Activated naive CD4-positive, alpha-beta T cell treated with anti-CD3 and anti-CD28 coated beads, Interleukin-2, amount 10 ng/mL, durations not matched to agents 7 days and 5 days (primary cell): ENCODE results near the gene MPO.

Source experiments
- CTCF ChIA-PET: fragments of 350-600 bp; sonication (Branson Sonifier 250); formaldehyde crosslinking; loops from one replicate; lab custom pipeline; 2021; ENCODE audit warnings: antibody characterized with exemption; lab: Charles Lee
- DNase-seq: peaks from one replicate; pipeline ENCODE4 v3.0.0-alpha.2; 2020
- H3K27ac Mint-ChIP-seq: one replicate; pipeline ENCODE4 v1.8.0; 2021; ENCODE audit warnings: mild to moderate bottlenecking, moderate library complexity, mixed read lengths
- H3K27me3 Mint-ChIP-seq: one replicate; pipeline ENCODE4 v1.8.0; 2021; ENCODE audit warnings: mild to moderate bottlenecking, mixed read lengths
- H3K36me3 Mint-ChIP-seq: one replicate; pipeline ENCODE4 v1.8.0; 2021; ENCODE audit warnings: mixed read lengths
- H3K4me1 Mint-ChIP-seq: one replicate; pipeline ENCODE4 v1.8.0; 2021; ENCODE audit warnings: mixed read lengths
- H3K4me3 Mint-ChIP-seq: one replicate; pipeline ENCODE4 v1.8.0; 2021; ENCODE audit warnings: mild to moderate bottlenecking, moderate library complexity, mixed read lengths
- H3K9me3 Mint-ChIP-seq: one replicate; pipeline ENCODE4 v1.8.0; 2021; ENCODE audit warnings: mixed read lengths

MPO gene

DNA sequence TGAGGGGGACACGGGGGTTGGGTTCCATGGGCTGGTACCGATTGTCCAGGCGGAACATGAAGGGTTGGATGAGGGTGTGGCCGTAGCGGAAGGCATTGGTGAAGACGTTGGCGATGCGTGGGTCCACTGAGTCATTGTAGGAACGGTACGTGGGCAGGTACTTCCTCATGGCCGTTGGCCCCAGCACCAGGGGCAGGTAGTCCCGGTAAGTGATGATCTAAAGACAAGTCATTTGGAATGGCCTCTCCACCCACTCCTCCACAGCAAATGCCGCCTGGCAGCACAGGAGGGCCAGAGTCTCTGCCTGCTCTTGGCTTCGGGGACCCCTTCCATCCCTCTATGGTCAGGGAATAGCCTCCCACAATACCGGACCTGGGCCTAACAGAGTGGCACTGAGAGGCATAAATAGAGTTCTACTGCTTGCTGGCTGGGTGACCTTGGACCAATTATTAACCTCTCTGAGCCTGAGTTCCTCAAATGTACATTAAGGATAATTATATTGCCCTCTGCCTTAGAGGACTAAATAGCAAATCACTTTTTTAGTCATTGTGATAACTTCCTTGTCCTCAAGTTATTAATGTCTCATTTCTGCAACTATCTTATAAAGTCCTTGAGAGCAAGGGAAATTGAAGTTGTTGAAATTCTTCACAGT lies 7.2 kb downstream of the MPO start:
- no peaks in the 10 kb centered on the region for H3K4me1 Mint-ChIP-seq
- H3K27me3 Mint-ChIP-seq, result peaks cover 35% of the 10 kb centered on the region
- no peak overlapping the region for H3K4me3 Mint-ChIP-seq
- no peak overlapping the region for H3K27ac Mint-ChIP-seq
- H3K9me3 Mint-ChIP-seq, result no peaks in the 10 kb centered on the region
- no peaks in the 10 kb centered on the region for H3K36me3 Mint-ChIP-seq
- CTCF ChIA-PET, result no interaction called here
- DNase-seq, result no peak

DNA sequence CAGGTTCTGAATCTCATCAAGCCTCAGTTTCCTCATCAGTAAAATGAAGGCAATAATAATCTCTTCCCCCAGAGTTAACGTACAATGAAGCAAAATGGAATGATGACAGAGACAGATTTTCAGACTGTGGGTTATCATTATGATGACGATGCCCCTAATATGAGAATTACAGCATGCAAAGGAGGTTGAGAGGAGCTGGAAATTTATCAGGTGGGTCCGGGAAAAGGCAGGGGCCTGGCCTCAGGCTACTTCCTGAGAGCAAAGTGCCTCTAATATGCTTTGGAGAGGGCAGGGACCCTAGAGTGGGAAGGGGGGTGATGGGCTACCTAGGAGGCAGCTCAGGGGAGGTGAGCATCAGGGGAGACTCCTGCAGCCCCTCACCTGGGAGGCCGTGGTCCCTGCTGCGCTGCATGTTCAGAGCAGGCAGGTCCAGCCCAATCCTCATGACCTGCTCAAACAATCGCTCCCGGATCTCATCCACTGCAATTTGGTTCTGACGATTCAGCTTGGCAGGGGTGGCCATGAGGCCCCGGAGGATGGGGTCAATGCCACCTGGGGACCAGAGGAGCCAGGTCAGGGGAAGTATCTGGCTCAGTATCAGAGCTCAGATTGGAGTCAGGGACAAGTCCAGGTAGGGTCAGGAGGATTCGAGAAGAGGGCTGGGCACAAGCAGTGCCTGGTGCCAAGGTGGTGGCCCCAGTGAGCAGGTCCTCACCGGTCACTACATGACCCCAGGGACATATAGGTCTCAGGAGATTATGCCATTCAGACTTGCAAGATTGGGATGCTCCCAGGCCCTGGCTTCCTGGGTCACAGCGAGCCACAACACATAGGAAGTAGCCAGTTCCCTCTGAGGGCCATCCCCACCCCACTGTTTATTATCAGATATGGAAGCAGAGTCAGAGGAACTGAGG lies 8.1 kb downstream of the MPO start:
- Mint-ChIP-seq H3K4me1 (no peaks in the 10 kb centered on the region), H3K27me3 (peaks cover 30% of the 10 kb centered on the region), H3K9me3 (no peaks in the 10 kb centered on the region), H3K36me3 (no peaks in the 10 kb centered on the region), H3K27ac (no peak overlapping the region), H3K4me3 (no peak overlapping the region)
- DNase-seq, result no peak
- CTCF ChIA-PET, result no interaction called here

DNA sequence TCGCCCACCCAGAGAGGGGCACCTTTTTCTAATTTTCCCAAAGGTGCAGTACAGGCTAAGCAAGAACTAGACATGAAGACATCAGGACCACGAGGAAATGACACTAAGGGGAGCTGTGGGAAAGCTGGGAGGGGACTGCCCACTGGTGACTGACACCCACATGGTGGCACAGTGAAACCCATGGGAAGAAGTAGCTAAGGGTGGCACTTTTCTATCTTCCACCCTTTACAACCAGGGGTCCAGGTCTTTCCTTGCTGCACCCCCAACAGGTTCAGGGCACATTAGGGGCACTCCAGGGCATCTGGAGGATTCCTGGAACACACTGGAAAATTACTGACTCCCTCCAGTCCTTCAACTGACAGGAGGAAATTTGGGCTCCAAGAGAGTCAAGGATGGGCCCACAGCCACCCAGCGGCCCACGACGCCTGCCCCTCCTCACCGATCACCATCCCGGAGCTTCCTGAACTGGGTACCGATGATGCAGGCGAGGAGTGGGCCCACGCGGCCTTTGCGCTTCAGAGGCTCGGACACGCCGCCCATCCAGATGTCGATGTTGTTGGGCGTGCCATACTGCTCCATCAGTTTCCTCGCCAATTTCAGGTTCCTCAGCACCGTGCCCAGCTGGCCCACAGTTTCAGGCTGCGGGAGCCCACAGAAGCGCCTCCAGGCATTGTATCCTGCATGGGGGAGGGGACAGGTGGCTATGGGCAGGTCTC lies 9.4 kb downstream of the MPO start:
- H3K4me3 Mint-ChIP-seq, result no peak overlapping the region
- peaks cover 32% of the 10 kb centered on the region for H3K27me3 Mint-ChIP-seq
- H3K9me3 Mint-ChIP-seq, result no peaks in the 10 kb centered on the region
- DNase-seq, result no peak
- CTCF ChIA-PET, result no interaction called here
- H3K36me3 Mint-ChIP-seq, result no peaks in the 10 kb centered on the region
- H3K27ac Mint-ChIP-seq, result no peak overlapping the region
- no peaks in the 10 kb centered on the region for H3K4me1 Mint-ChIP-seq

DNA sequence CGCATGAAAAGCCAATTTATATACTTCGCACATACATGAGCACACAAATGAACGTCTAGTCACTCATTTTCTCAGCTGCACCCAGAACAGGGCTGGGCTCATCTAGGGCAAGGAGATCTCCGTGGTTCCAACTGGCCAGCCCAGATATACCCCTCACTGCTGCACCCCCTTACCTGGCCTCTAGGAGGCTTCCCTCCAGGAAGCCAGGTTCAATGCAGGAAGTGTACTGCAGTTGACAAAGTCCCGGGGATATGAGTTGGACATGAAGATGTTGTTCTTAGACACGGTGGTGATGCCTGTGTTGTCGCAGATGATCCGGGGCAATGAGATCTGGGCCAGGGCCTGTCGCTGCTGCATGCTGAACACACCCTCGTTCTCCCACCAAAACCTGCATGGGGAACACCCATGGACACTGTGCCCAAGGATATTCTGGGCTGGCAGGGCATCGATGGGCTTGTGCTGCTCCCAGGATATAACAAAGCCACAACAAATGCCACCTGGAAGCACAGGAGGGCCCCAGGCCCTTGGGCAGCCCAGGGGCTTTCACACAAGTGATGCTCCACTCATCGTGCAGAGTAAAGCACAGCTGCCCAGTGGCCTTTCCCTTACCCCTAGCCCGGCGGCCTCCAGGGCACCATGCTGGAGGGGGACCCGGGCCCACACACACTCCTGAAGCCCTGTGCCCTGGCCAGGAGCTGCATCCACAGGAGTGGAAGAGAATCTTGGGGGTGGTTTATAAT lies 10.1 kb downstream of the MPO start:
- Mint-ChIP-seq H3K27ac (no peak overlapping the region), H3K27me3 (peaks cover 35% of the 10 kb centered on the region), H3K4me3 (no peak overlapping the region), H3K36me3 (no peaks in the 10 kb centered on the region), H3K4me1 (no peaks in the 10 kb centered on the region), H3K9me3 (no peaks in the 10 kb centered on the region)
- CTCF ChIA-PET, result interaction anchor here (0.6 kb wide), 1 partner anchor 175 kb away, joined by 3 read pairs; no protein-coding TSS in a partner anchor
- no peak for DNase-seq

DNA sequence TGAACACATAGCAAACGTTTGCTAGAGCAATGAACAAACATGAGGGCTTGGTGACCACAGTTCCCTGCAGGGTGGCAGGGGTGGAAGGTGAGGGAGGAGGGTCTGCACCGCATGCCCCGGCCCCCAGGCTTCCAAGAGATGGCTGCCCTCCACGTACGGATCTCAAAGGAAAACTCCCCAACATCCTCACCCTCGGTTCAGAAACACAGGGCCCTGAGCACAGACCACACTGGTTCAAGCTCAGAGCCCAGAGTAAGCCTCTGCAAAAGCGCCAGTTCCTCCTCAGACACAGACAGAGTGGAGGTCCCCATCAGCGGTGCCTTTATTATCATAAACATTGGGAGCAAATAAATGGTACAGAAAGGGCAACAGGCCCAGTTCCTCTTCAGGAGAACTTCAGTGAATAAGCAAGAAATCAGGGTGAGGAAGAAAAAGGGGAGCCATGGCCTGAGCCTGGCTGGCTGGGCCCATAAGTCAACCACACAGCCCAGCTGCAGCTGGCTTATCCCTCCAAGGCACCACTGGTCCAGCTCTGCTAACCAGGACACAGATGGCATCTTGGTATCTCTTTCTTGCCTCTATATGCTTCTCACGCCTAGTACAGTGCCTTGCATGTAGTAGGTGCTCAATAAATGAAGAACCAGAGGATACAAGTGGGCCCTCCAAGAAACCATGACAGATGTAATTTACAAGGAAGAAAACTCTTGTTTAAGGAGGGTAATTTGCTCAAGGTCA lies 11.0 kb downstream of the MPO start:
- CTCF ChIA-PET, result interaction anchor here (0.6 kb wide), 1 partner anchor 176 kb away, joined by 3 read pairs; no protein-coding TSS in a partner anchor
- no peaks in the 10 kb centered on the region for H3K4me1 Mint-ChIP-seq
- no peaks in the 10 kb centered on the region for H3K9me3 Mint-ChIP-seq
- H3K4me3 Mint-ChIP-seq, result no peak overlapping the region
- H3K36me3 Mint-ChIP-seq, result no peaks in the 10 kb centered on the region
- no peak for DNase-seq
- no peak overlapping the region for H3K27ac Mint-ChIP-seq
- H3K27me3 Mint-ChIP-seq, result peaks cover 35% of the 10 kb centered on the region

DNA sequence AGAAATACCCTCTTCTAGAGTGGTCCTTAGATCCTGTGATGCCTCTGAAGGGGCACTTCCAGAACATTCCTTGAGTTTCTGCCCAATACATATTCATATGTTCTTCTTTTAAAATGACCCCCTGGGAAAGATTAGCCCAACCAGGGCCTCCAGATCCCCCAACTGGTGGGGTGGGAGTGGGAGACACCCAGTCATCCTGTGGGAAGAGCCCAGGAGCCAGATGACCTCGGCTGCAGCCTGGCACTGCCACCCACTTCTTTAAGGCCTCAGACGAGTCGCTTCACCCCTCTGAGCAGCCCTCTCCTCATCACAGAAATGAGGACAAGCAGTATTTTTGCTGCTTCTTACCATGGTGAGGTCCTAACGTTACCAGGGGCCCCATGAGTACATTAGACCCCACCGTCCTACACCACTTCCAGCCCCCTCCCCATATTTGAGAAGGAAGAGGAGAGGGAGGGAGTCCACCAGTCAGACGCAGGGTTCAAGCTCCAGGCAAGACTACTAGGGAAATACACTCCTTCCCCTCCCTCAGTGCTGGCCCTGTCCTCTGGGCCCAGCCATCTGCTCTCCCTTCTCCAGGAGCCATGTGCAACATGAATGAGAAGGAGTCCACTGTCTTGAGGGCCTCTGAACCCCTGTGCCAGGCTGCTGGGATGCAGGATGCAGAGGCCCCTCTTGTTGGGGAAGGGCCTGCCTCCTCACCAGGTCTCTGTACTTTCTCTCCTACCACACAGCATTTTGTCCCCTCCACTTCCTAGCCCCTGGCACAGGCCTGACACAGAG lies 11.8 kb downstream of the MPO start:
- no peaks in the 10 kb centered on the region for H3K36me3 Mint-ChIP-seq
- H3K4me1 Mint-ChIP-seq, result no peaks in the 10 kb centered on the region
- no peak overlapping the region for H3K27ac Mint-ChIP-seq
- no peaks in the 10 kb centered on the region for H3K9me3 Mint-ChIP-seq
- peaks cover 42% of the 10 kb centered on the region for H3K27me3 Mint-ChIP-seq
- no peak for DNase-seq
- CTCF ChIA-PET, result no interaction called here
- H3K4me3 Mint-ChIP-seq, result no peak overlapping the region

DNA sequence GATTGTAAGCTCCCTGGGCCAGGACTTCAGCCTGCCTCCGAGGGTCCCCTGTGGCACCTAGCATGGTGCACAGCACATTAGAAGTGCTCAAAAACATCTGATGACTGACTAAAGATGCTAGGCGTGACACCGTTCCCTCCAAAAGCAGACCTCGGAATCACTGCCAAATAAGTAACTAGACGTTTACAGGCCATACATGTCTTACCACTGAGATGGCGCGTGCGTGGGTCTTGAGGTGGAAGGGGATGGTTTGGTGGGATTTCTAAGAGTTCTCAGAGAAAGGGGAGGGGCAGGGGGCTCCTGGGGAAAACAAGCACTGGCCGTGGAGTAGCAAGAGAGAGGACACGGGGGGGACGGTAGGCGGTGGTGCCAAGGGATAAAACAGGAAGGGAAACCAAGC lies 12.4 kb downstream of the MPO start:
- no peak overlapping the region for H3K27ac Mint-ChIP-seq
- H3K4me3 Mint-ChIP-seq, result no peak overlapping the region
- no peak for DNase-seq
- no peaks in the 10 kb centered on the region for H3K9me3 Mint-ChIP-seq
- no peaks in the 10 kb centered on the region for H3K36me3 Mint-ChIP-seq
- H3K27me3 Mint-ChIP-seq, result peaks cover 49% of the 10 kb centered on the region
- CTCF ChIA-PET, result interaction anchor here (1.0 kb wide), 1 partner anchor 18 kb away, joined by 4 read pairs; no protein-coding TSS in a partner anchor
- H3K4me1 Mint-ChIP-seq, result no peaks in the 10 kb centered on the region

DNA sequence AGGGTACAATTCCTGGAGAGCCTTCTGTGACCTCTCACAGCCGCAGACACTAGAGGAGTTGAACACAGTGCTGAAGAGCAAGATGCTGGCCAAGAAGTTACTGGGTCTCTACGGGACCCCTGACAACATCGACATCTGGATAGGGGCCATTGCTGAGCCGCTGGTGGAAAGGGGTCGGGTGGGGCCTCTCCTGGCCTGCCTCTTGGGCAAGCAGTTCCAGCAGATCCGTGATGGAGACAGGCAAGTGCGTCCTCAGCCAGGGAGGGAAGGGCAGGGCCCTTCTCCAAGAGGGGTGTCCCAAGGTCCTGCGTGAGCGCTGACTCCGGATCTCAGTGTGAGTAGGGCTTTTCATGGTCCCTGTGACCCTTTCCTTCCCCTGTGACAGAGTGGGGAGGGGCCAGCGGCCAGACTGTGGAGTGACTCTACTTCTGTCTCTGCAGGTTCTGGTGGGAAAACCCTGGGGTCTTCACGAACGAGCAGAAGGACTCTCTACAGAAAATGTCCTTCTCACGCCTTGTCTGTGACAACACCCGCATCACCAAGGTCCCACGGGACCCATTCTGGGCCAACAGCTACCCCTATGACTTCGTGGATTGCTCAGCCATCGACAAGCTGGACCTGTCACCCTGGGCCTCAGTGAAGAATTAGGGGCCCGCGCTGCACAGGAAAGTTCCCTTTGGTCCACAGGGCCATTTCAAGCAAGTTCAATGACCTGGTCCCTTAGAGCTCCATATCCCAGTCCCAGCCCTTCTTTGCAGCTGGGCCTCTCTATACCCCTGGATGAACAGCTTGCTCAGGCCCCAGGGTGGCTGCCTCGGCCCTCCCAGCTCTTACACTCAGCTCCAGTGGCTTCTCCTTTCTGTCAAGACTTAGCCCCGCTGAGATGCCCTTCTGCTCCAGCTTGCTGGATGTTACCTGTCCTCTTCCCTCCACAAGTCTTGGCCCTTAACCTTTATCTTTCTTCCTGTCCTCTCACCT lies 13.1 kb downstream of the MPO start:
- Mint-ChIP-seq H3K4me3 (no peak overlapping the region), H3K27me3 (peaks cover 51% of the 10 kb centered on the region), H3K36me3 (no peaks in the 10 kb centered on the region), H3K9me3 (no peaks in the 10 kb centered on the region), H3K27ac (no peak overlapping the region), H3K4me1 (no peaks in the 10 kb centered on the region)
- DNase-seq, result no peak
- CTCF ChIA-PET, result interaction anchor here (0.7 to 1.0 kb wide), 2 partner anchors 18 to 37 kb away, joined by 3 to 4 read pairs; no protein-coding TSS in a partner anchor

DNA sequence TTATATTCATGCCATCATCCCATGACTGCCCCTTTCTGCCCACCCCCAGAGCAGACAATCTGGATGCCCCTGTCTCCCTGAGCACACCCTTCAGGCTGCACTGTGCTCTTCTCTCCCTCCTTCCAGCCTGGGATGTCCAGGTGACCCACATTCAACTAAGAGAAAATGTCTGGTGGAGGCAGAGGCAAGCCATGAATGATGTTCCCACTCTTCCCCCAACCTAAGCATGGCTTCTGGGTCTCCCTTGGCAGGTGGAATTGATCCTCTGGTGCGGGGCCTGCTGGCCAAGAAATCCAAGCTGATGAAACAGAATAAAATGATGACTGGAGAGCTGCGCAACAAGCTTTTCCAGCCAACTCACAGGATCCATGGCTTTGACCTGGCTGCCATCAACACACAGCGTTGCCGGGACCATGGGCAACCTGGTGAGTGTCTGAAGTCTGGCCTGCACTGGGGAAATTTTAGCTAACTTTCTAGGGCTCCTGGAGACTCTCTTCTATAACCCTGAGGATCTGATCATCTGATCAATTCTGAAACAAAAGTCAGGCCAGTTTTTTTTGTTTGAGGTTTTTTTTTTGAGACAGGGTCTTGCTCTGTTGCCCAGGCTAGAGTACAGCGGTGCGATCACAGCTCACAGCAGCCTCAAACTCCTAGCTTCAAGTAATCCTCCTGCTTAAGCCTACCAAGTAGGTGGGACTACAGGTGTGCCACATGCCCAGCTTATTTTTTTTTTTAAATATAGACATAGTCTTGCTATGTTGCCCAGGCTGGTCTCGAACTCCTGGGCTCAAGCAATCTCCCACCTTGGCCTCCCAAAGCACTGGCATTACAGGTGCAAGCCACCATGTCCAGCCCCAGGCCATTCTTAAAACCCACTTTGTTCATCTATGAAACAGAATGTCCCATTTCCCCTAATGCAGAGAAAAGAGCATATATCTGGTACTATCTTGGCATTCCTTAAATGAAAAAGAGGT lies 14.5 kb downstream of the MPO start:
- DNase-seq, result no peak
- Mint-ChIP-seq H3K4me3 (no peak overlapping the region), H3K9me3 (no peaks in the 10 kb centered on the region), H3K4me1 (no peaks in the 10 kb centered on the region), H3K27ac (no peak overlapping the region), H3K27me3 (peaks cover 53% of the 10 kb centered on the region), H3K36me3 (no peaks in the 10 kb centered on the region)
- CTCF ChIA-PET, result no interaction called here

DNA sequence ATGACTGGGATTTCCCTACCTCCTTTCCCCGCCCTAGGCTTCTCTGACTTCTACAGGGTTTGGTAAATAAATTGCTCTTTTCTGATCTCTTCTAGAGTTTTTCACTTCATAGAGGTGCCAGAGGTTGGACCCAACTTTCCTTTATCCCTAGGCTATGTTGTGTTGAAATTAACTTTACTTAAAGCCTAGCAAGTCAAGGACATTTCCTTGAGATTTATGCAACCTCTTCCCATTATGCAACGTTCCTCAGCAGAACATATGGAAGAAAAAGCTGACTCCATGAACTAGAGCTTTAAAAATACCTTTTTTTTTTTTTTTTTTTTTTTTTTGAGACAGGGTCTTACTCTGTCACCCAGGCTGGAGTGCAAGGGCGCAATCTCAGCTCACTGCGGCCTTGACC lies 15.5 kb downstream of the MPO start:
- H3K4me1 Mint-ChIP-seq, result no peaks in the 10 kb centered on the region
- no peak for DNase-seq
- no peaks in the 10 kb centered on the region for H3K36me3 Mint-ChIP-seq
- no peak overlapping the region for H3K4me3 Mint-ChIP-seq
- CTCF ChIA-PET, result no interaction called here
- H3K27ac Mint-ChIP-seq, result no peak overlapping the region
- peaks cover 53% of the 10 kb centered on the region for H3K27me3 Mint-ChIP-seq
- no peaks in the 10 kb centered on the region for H3K9me3 Mint-ChIP-seq

DNA sequence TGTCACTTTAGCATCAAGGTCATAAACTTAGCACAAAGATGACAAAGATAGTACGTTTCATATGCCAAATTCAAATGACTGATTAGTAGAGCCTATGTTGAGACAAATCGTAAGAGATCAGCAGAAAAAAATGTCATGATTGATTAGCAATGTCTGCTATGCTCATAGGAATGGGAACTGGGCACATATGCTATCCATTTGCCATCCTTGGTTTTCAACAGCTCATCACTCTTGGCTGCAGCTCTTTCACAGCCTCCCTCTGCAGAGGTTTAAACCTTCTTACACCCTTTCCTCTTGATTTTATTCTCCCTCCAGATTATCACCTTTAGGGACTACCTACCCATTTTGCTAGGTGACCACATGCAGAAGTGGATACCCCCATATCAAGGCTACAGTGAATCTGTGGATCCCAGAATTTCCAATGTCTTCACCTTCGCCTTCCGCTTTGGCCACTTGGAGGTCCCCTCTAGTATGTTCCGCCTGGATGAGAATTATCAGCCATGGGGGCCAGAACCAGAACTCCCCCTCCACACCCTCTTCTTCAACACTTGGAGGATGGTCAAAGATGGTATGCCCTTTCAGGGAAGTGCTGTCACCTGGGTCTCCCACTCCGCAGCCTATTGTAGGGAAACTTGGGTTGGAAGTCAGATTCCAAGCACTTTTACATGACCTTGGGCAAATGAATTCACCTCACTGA lies 16.2 kb downstream of the MPO start:
- peaks cover 54% of the 10 kb centered on the region for H3K27me3 Mint-ChIP-seq
- no peak overlapping the region for H3K4me3 Mint-ChIP-seq
- CTCF ChIA-PET, result no interaction called here
- no peaks in the 10 kb centered on the region for H3K9me3 Mint-ChIP-seq
- no peaks in the 10 kb centered on the region for H3K4me1 Mint-ChIP-seq
- no peak for DNase-seq
- H3K36me3 Mint-ChIP-seq, result no peaks in the 10 kb centered on the region
- no peak overlapping the region for H3K27ac Mint-ChIP-seq
